Breast epithelium (tissue), 3 donors: ENCODE measurements around the gene ARHGEF17.

Experiments
- POLR2A ChIP-seq: fragments of 450-650 bp; IDR thresholded peaks from one replicate; pipeline ENCODE4 v1.6.1; 2016; ENCODE audit warnings: antibody characterized with exemption, mild to moderate bottlenecking, moderate library complexity
- POLR2AphosphoS5 ChIP-seq, 3 donors: sonication (generic); formaldehyde crosslinking; IDR thresholded peaks; one replicate each; pipeline ENCODE4 v1.6.1; 2017; ENCODE audit warnings: antibody characterized with exemption in 3 of 3
- TF ChIP-seq, protein P1 (sequence below), 3 donors: fragments of 450-650 bp; IDR thresholded peaks; one replicate each; pipeline ENCODE4 v1.5.1; 2016 to 2017; ENCODE audit warnings: antibody characterized with exemption in 3 of 3, mild to moderate bottlenecking in 3 of 3, moderate library complexity in 3 of 3

DNA sequence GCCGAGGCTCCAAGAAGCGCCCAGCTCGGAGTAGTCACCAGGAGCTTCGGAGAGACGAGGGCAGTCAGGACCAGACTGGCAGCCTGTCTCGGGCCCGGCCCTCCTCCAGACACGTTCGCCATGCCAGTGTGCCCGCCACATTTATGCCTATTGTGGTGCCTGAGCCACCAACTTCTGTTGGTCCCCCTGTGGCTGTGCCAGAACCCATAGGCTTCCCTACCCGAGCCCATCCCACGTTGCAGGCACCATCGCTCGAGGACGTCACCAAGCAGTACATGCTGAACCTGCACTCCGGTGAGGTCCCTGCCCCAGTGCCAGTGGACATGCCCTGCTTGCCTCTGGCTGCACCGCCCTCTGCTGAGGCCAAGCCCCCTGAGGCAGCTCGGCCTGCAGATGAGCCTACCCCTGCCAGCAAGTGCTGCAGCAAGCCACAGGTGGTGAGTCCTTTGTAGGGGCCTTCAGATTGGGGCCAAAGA lies 3.4 kb downstream of the ARHGEF17 start:
- TF ChIP-seq, protein P1, sequence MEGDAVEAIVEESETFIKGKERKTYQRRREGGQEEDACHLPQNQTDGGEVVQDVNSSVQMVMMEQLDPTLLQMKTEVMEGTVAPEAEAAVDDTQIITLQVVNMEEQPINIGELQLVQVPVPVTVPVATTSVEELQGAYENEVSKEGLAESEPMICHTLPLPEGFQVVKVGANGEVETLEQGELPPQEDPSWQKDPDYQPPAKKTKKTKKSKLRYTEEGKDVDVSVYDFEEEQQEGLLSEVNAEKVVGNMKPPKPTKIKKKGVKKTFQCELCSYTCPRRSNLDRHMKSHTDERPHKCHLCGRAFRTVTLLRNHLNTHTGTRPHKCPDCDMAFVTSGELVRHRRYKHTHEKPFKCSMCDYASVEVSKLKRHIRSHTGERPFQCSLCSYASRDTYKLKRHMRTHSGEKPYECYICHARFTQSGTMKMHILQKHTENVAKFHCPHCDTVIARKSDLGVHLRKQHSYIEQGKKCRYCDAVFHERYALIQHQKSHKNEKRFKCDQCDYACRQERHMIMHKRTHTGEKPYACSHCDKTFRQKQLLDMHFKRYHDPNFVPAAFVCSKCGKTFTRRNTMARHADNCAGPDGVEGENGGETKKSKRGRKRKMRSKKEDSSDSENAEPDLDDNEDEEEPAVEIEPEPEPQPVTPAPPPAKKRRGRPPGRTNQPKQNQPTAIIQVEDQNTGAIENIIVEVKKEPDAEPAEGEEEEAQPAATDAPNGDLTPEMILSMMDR (IDR thresholded peaks at IDR 0.05) = no peak
- TF ChIP-seq POLR2A = no peak
- TF ChIP-seq POLR2AphosphoS5 (IDR thresholded peaks at IDR 0.05) = no peak
